H1 (cell line): ENCODE measurements around the gene FGF2. TPM values are rescaled to one million over a fixed set of nuclear protein-coding genes. Genes with fewer than 3 reads are reported as not detected.

Experiments
- CTCF ChIA-PET: fragments of 300-600 bp; sonication (Branson Sonifier 250); formaldehyde crosslinking; loops from one replicate; lab custom pipeline; 2021; ENCODE audit not compliant: partially characterized antibody; lab: Charles Lee
- POLR2A ChIA-PET: fragments of 300-600 bp; sonication (Branson Sonifier 250); formaldehyde crosslinking; loops from one replicate; lab custom pipeline; 2021; ENCODE audit warnings: inconsistent platforms; ENCODE audit not compliant: partially characterized antibody; lab: Charles Lee
- DNase-seq, 2 experiments: peaks; one replicate each; pipeline versions ENCODE4 v3.0.0 to v3.0.0-alpha.2; 2010 to 2022; ENCODE audit warnings: low spot score in 2 of 2, low read depth in 1 of 2, mixed read lengths in 1 of 2
- FAIRE-seq: peaks from 2 replicates; lab custom pipeline; 2011; peaks lifted over from hg19 to GRCh38; lab: Jason Lieb, UNC
- H2AFZ ChIP-seq: 2 replicates; pipeline ENCODE4 v1.8.1; 2012; ENCODE audit warnings: low read length, inconsistent platforms
- H2AK5ac ChIP-seq: 2 replicates; pipeline ENCODE4 v1.6.1; 2013; ENCODE audit warnings: low read depth, low read length
- H2BK120ac ChIP-seq: replicated peaks from 2 replicates; pipeline ENCODE3; 2013; ENCODE audit warnings: low read depth, low read length, inconsistent platforms
- H2BK12ac ChIP-seq: 2 replicates; pipeline ENCODE4 v1.6.1; 2013; ENCODE audit warnings: low read depth, low read length
- H2BK15ac ChIP-seq: 2 replicates; pipeline ENCODE4 v1.6.1; 2013; ENCODE audit warnings: low read length
- H2BK20ac ChIP-seq: 2 replicates; pipeline ENCODE4 v1.6.1; 2013; ENCODE audit warnings: low read length
- H2BK5ac ChIP-seq: 2 replicates; pipeline ENCODE4 v1.6.1; 2013; ENCODE audit warnings: low read depth, low read length
- H3K14ac ChIP-seq: 2 replicates; pipeline ENCODE4 v1.6.1; 2013; ENCODE audit warnings: inconsistent platforms; ENCODE audit not compliant: insufficient read length
- H3K18ac ChIP-seq: 2 replicates; pipeline ENCODE4 v1.6.1; 2013; ENCODE audit warnings: low read length; ENCODE audit errors: extremely low read depth
- H3K23ac ChIP-seq: 2 replicates; pipeline ENCODE4 v1.6.1; 2013; ENCODE audit warnings: inconsistent platforms; ENCODE audit not compliant: insufficient read length
- H3K23me2 ChIP-seq: 2 replicates; pipeline ENCODE4 v1.6.1; 2013; ENCODE audit warnings: low read depth, low read length
- H3K27ac ChIP-seq: 2 replicates; pipeline ENCODE4 v1.6.1; 2011; ENCODE audit warnings: low read depth, low read length, inconsistent platforms
- H3K27me3 ChIP-seq, 4 experiments: replicated peaks in 1 of 4; 1 replicate in 1 of 4; 2 replicates in 3 of 4; pipeline versions ENCODE4 v1.6.1 to v1.8.1; 2011 to 2013; ENCODE audit warnings: low read length in 3 of 4, mild to moderate bottlenecking in 3 of 4, inconsistent platforms in 2 of 4, mixed read lengths in 2 of 4, moderate library complexity in 1 of 4; ENCODE audit not compliant: control insufficient read depth in 3 of 4, insufficient read depth in 3 of 4; ENCODE audit errors: extremely low read depth in 1 of 4
- H3K36me3 ChIP-seq, 4 experiments: 2 replicates each; pipeline versions ENCODE4 v1.6.1 to v1.8.1; 2011 to 2013; ENCODE audit warnings: mild to moderate bottlenecking in 4 of 4, low read length in 3 of 4, moderate library complexity in 2 of 4, control low read depth in 1 of 4, inconsistent platforms in 1 of 4; ENCODE audit not compliant: insufficient read depth in 4 of 4, control insufficient read depth in 2 of 4
- H3K4ac ChIP-seq: replicated peaks from 2 replicates; pipeline ENCODE3; 2013; ENCODE audit warnings: low read length, low read depth, mixed read lengths, inconsistent platforms; ENCODE audit not compliant: insufficient read length
- H3K4me1 ChIP-seq, 4 experiments: replicated peaks in 1 of 4; 1 replicate in 1 of 4; 2 replicates in 3 of 4; pipeline versions ENCODE4 v1.6.1 to v1.8.1; 2011 to 2013; ENCODE audit warnings: low read length in 3 of 4, inconsistent platforms in 2 of 4, mixed read lengths in 1 of 4; ENCODE audit not compliant: insufficient read depth in 4 of 4, control insufficient read depth in 3 of 4
- H3K4me2 ChIP-seq, 2 experiments: 2 replicates each; pipeline versions ENCODE4 v1.6.1 to v1.8.1; 2011 to 2013; ENCODE audit warnings: low read depth in 2 of 2, low read length in 2 of 2, control low read depth in 1 of 2, inconsistent platforms in 1 of 2, mild to moderate bottlenecking in 1 of 2; ENCODE audit not compliant: insufficient read depth in 1 of 2
- H3K4me3 ChIP-seq, 4 experiments: fragments of 200-600, 300-600 bp in 1 of 4; sonication (generic), shearing (Covaris generic), sonication (Bioruptor Twin) in 1 of 4; 2 replicates each; pipeline versions ENCODE4 v1.5.1 to v1.8.1; 2011 to 2016; ENCODE audit warnings: low read length in 4 of 4, low read depth in 3 of 4, control low read depth in 2 of 4, inconsistent platforms in 2 of 4, mild to moderate bottlenecking in 2 of 4, mixed read lengths in 1 of 4, moderate library complexity in 1 of 4; ENCODE audit not compliant: insufficient read depth in 2 of 4; ENCODE audit errors: extremely low read depth in 1 of 4
- H3K56ac ChIP-seq: replicated peaks from 2 replicates; pipeline ENCODE3; 2013; ENCODE audit warnings: low read depth, mild to moderate bottlenecking, mixed read lengths, low read length, inconsistent platforms; ENCODE audit not compliant: insufficient read length
- H3K79me1 ChIP-seq: 2 replicates; pipeline ENCODE4 v1.6.1; 2013; ENCODE audit warnings: low read depth, low read length, control low read depth
- H3K79me2 ChIP-seq, 2 experiments: 2 replicates each; pipeline versions ENCODE4 v1.6.1 to v1.8.1; 2012 to 2013; ENCODE audit warnings: low read length in 2 of 2, mild to moderate bottlenecking in 2 of 2, inconsistent platforms in 1 of 2; ENCODE audit not compliant: insufficient read depth in 2 of 2, control insufficient read depth in 1 of 2
- H3K9ac ChIP-seq, 4 experiments: replicated peaks in 1 of 4; 1 replicate in 1 of 4; 2 replicates in 3 of 4; pipeline versions ENCODE4 v1.6.1 to v1.8.1; 2011 to 2013; ENCODE audit warnings: low read depth in 3 of 4, low read length in 3 of 4, control low read depth in 2 of 4, mild to moderate bottlenecking in 2 of 4, moderate library complexity in 2 of 4, inconsistent platforms in 1 of 4; ENCODE audit errors: extremely low read depth in 1 of 4
- H3K9me3 ChIP-seq, 2 experiments: 2 replicates each; pipeline versions ENCODE4 v1.6.1 to v1.8.1; 2012 to 2013; ENCODE audit warnings: mild to moderate bottlenecking in 2 of 2, moderate library complexity in 2 of 2, control low read depth in 1 of 2, inconsistent platforms in 1 of 2, low read depth in 1 of 2, low read length in 1 of 2, mixed read lengths in 1 of 2; ENCODE audit not compliant: insufficient read depth in 2 of 2
- H4K20me1 ChIP-seq, 2 experiments: replicated peaks in 1 of 2; 2 replicates each; pipeline versions ENCODE3 to v1.8.1; 2011 to 2013; ENCODE audit warnings: inconsistent platforms in 2 of 2, low read length in 2 of 2, mild to moderate bottlenecking in 1 of 2; ENCODE audit not compliant: insufficient read depth in 2 of 2, control insufficient read depth in 1 of 2
- H4K5ac ChIP-seq: 2 replicates; pipeline ENCODE4 v1.6.1; 2013; ENCODE audit warnings: low read length, low read depth, mixed read lengths, inconsistent platforms; ENCODE audit not compliant: insufficient read length
- H4K8ac ChIP-seq: 2 replicates; pipeline ENCODE4 v1.8.0; 2013; ENCODE audit warnings: mild to moderate bottlenecking, moderate library complexity, low read length, inconsistent platforms; ENCODE audit not compliant: insufficient read depth; ENCODE audit errors: extremely low read depth
- H4K91ac ChIP-seq: replicated peaks from 2 replicates; pipeline ENCODE3; 2013; ENCODE audit warnings: low read length, mixed read lengths, inconsistent platforms; ENCODE audit not compliant: insufficient read length
- BRCA1 ChIP-seq: IDR thresholded peaks from 2 replicates; pipeline ENCODE4 v1.6.1; 2012; ENCODE audit warnings: low read depth, low read length, improper control_type of control experiment
- CEBPB ChIP-seq: IDR thresholded peaks from 2 replicates; pipeline ENCODE4 v1.6.1; 2012; ENCODE audit warnings: low read depth, low read length
- FOSL1 ChIP-seq: IDR thresholded peaks from 2 replicates; pipeline ENCODE4 v1.6.1; 2011; ENCODE audit warnings: mild to moderate bottlenecking, low read depth, low read length, moderate library complexity; ENCODE audit not compliant: insufficient read depth
- GABPA ChIP-seq: IDR thresholded peaks from 2 replicates; pipeline ENCODE4 v1.6.1; 2011; ENCODE audit warnings: mild to moderate bottlenecking, low read length, moderate library complexity, borderline replicate concordance; ENCODE audit not compliant: insufficient read depth
- HDAC2 ChIP-seq, 2 experiments: fragments of 300-600 bp in 1 of 2; sonication (generic) in 1 of 2; IDR thresholded peaks; 2 replicates each; pipeline ENCODE4 v1.6.1; 2011 to 2012; ENCODE audit warnings: low read depth in 2 of 2, low read length in 2 of 2, mild to moderate bottlenecking in 2 of 2, moderate library complexity in 2 of 2, borderline replicate concordance in 1 of 2, inconsistent platforms in 1 of 2
- MAFK ChIP-seq: IDR thresholded peaks from 2 replicates; pipeline ENCODE4 v1.6.1; 2012; ENCODE audit warnings: low read depth, mild to moderate bottlenecking, improper control_type of control experiment, low read length
- NANOG ChIP-seq: IDR thresholded peaks from 2 replicates; pipeline ENCODE4 v1.6.1; 2011; ENCODE audit warnings: low read length, low read depth, mild to moderate bottlenecking, inconsistent platforms; ENCODE audit not compliant: insufficient read depth, poor library complexity, severe bottlenecking
- RNF2 ChIP-seq: fragments of 200-900, 300-1000 bp; sonication (generic); IDR thresholded peaks from 2 replicates; pipeline ENCODE4 v1.7.1; 2016; ENCODE audit warnings: borderline replicate concordance, low read depth, mild to moderate bottlenecking, antibody characterized with exemption, low read length; ENCODE audit not compliant: poor library complexity, severe bottlenecking; ENCODE audit errors: missing control alignments
- SP4 ChIP-seq: IDR thresholded peaks from 2 replicates; pipeline ENCODE4 v1.6.1; 2012; ENCODE audit warnings: low read length, inconsistent platforms
- TCF12 ChIP-seq: IDR thresholded peaks from 2 replicates; pipeline ENCODE4 v1.6.1; 2011; ENCODE audit warnings: low read depth, mild to moderate bottlenecking, low read length
- TEAD4 ChIP-seq: IDR thresholded peaks from 2 replicates; pipeline ENCODE4 v1.6.1; 2012; ENCODE audit warnings: low read depth, low read length, inconsistent platforms, mixed read lengths
- WGBS, 2 experiments: shearing (Covaris generic) in 1 of 2; methylation state at CpG; one replicate each; pipeline versions ENCODE4 v1.1.6 to v1.1.7; 2013 to 2015; ENCODE audit warnings: low lambda C conversion rate in 2 of 2, mixed read lengths in 2 of 2, inconsistent platforms in 1 of 2, low coverage in 1 of 2, missing lambda C conversion rate in 1 of 2; ENCODE audit not compliant: insufficient replicate concordance in 2 of 2, insufficient coverage in 1 of 2, insufficient read length in 1 of 2; ENCODE audit errors: extremely low coverage in 1 of 2, missing lambda C conversion rate in 1 of 2; 5-methylcytosine and 5-hydroxymethylcytosine counted together
- polyA plus RNA-seq, 7 experiments: library from polyadenylated mRNA; depleted of rRNA in 3 of 7; stranded (reverse) in 5 of 7; unstranded in 2 of 7; fragments of >200 nt in 5 of 7; fragments of 200-250 nt in 2 of 7; gene quantifications; 1 replicate in 5 of 7; 2 replicates in 1 of 7; 4 replicates in 1 of 7; pipeline versions ENCODE4 v1.2.1 to v1.2.3, GENCODE V29; 2011 to 2013; ENCODE audit warnings: missing spikeins in 2 of 7, mixed read lengths in 2 of 7
- total RNA-seq: library from RNA; stranded (reverse); fragmentation: NEBNext Ultra II Directional; extraction: Animal tissue kit (Norgen Biotek cat#: 25700); gene quantifications from 2 replicates; pipeline ENCODE4 v1.2.1, GENCODE V29; 2021

Gene FGF2
- total and polyA plus RNA-seq, 2 of the 8 experiments (the other 6 are each of a cell fraction or from before 2014, with no cell fraction given): 23.4 to 145 TPM

DNA sequence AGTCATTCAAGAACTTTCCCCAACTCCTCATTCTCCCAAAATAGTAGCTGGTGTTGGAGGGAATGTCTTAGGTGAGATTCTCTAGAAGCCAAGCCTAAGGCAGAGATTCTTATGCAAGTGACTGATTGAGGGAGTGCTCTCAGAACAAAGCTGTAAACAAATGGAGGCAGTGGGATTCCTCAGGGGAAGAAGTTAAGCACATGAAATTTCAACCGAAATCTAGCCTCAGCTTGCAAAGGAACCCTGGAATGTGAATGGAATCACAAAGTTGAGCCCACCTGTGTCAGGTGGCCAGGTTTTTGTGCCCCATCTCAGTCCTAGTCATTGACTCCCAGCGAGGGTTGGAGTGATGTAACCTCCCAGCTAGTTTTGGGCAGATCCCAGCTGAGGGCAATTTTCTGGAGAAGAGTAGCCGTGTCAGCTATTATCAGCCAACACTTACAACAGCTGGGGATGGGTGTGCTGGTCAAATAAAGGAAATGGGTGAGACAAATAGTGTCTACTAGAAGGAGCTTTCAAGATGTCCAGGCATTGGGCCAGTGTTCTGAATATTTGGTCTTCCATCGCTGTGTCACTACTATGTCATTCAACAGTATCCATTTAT lies 29.7 kb upstream of the FGF2 start:
- H3K9me3 ChIP-seq: no peaks in the 10 kb centered on the region
- H4K8ac ChIP-seq: no peak overlapping the region
- no peaks in the 10 kb centered on the region for H3K23me2 ChIP-seq
- ChIA-PET POLR2A (interaction anchor here (0.7 to 5.4 kb wide), 14 partner anchors 9 to 126 kb away, joined by 3 to 79 read pairs (median 5); partner anchors contain the start of genes BBS12, FGF2 and NUDT6), CTCF (interaction anchor here (0.7 to 2.8 kb wide), 10 partner anchors 8 to 79 kb away, joined by 3 to 12 read pairs (median 4); partner anchors contain the start of gene BBS12)
- peak overlapping the region; percentile 50 for H3K56ac ChIP-seq
- H4K20me1 ChIP-seq: no peaks in the 10 kb centered on the region
- H3K4me1 ChIP-seq: peaks cover 3 to 17% (median 14%) of the 10 kb centered on the region in 4 experiments; a peak in 6 of 7 replicates
- peak; percentile 57 to 70 for DNase-seq
- H3K14ac ChIP-seq: no peak overlapping the region
- WGBS, 2 experiments: 43% methylated on average over 4 of the region's 4 CpGs; no CpG with 5 or more reads in 1 of the 2 experiments
- H3K36me3 ChIP-seq: no peaks in the 10 kb centered on the region
- peak overlapping the region; percentile 87 for H2BK20ac ChIP-seq
- FAIRE-seq: peak; percentile 99
- H3K4ac ChIP-seq: peak overlapping the region; percentile 80
- no peaks in the 10 kb centered on the region for H3K27me3 ChIP-seq
- H3K18ac ChIP-seq: peak overlapping the region; percentile 96
- H2BK15ac ChIP-seq: no peak overlapping the region
- H3K9ac ChIP-seq: peak overlapping the region in 2 of 4 experiments; percentile 46 to 53; a peak in 3 of 7 replicates
- H4K5ac ChIP-seq: peak overlapping the region; percentile 61
- H2BK5ac ChIP-seq: peak overlapping the region; percentile 99
- no peaks in the 10 kb centered on the region for H3K79me2 ChIP-seq
- peak overlapping the region in 1 of 2 experiments; percentile 24; a peak in 3 of 4 replicates for H3K4me2 ChIP-seq
- peak overlapping the region; percentile 99 for H2BK120ac ChIP-seq
- H3K79me1 ChIP-seq: no peaks in the 10 kb centered on the region
- H2AK5ac ChIP-seq: peak overlapping the region; percentile 96
- peak overlapping the region; percentile 99 for H2BK12ac ChIP-seq
- peak overlapping the region; percentile 97 for H4K91ac ChIP-seq
- H3K4me3 ChIP-seq: peak overlapping the region in 1 of 4 experiments; percentile 8; a peak in 2 of 8 replicates
- no peak overlapping the region for H2AFZ ChIP-seq
- H3K27ac ChIP-seq: peak overlapping the region; percentile 91
- no peak overlapping the region for H3K23ac ChIP-seq
- TF ChIP-seq TCF12 (peak; percentile 95), TEAD4 (peak; percentile 96), RNF2 (no peak), NANOG (peak; percentile 70), SP4 (peak; percentile 90; the same call in 1 of the 2 replicates), FOSL1 (no peak), CEBPB (peak; percentile 75; the same call in 1 of the 2 replicates), MAFK (peak; percentile 31; the same call in 1 of the 2 replicates), GABPA (no peak), BRCA1 (no peak), HDAC2 (IDR thresholded peaks at IDR 0.05; ENCODE audit: borderline replicate concordance in 1 of 2, low read depth in 2 of 2, low read length in 2 of 2) (no peak; a peak in 1 of 4 replicates)
